Kidney (tissue), 14 donors: ENCODE data around the gene GLCE. TPM values are rescaled to one million over a fixed set of nuclear protein-coding genes. Genes with fewer than 3 reads are reported as not detected.

ENCODE experiments used
- DNase-seq, 5 donors: peaks; one replicate each; pipeline ENCODE4 v3.0.0-alpha.2; 2013 to 2020
- FAIRE-seq: peaks from 2 replicates; lab custom pipeline; 2012; peaks lifted over from hg19 to GRCh38; lab: Jason Lieb, UNC
- H3K27ac ChIP-seq, 2 donors: one replicate each; pipeline ENCODE4 v1.7.0; 2013; ENCODE audit warnings: low read depth in 2 of 2, low read length in 2 of 2, inconsistent platforms in 1 of 2
- H3K27me3 ChIP-seq: one replicate; pipeline ENCODE4 v1.7.1; 2013; ENCODE audit warnings: low read length, inconsistent platforms; ENCODE audit not compliant: control insufficient read depth, insufficient read depth
- H3K36me3 ChIP-seq, 3 donors: one replicate each; pipeline versions ENCODE4 v1.7.0 to v1.7.1; 2013; ENCODE audit warnings: low read length in 3 of 3, control low read depth in 1 of 3, inconsistent platforms in 1 of 3; ENCODE audit not compliant: insufficient read depth in 3 of 3, control insufficient read depth in 2 of 3
- H3K4me1 ChIP-seq, 3 donors: one replicate each; pipeline versions ENCODE4 v1.7.0 to v1.7.1; 2013; ENCODE audit warnings: low read length in 3 of 3, inconsistent platforms in 1 of 3, low read depth in 1 of 3; ENCODE audit not compliant: control insufficient read depth in 2 of 3, insufficient read depth in 2 of 3
- H3K4me3 ChIP-seq, 3 donors: one replicate each; pipeline versions ENCODE4 v1.7.0 to v1.8.1; 2013; ENCODE audit warnings: low read length in 3 of 3, control low read depth in 1 of 3, inconsistent platforms in 1 of 3
- H3K9ac ChIP-seq, 3 donors: one replicate each; pipeline versions ENCODE4 v1.7.0 to v1.7.1; 2013; ENCODE audit warnings: low read length in 3 of 3, control low read depth in 1 of 3, inconsistent platforms in 1 of 3
- H3K9me3 ChIP-seq, 3 donors: one replicate each; pipeline versions ENCODE4 v1.7.0 to v1.7.1; 2013; ENCODE audit warnings: low read length in 3 of 3, control low read depth in 1 of 3, inconsistent platforms in 1 of 3; ENCODE audit not compliant: control insufficient read depth in 2 of 3, insufficient read depth in 1 of 3
- intact Hi-C: fragments of 100-400 bp; cut with DNase I; formaldehyde crosslinking; loops from one replicate; pipeline ENCODE4 v1.11.1; 2022
- polyA plus RNA-seq: library from polyadenylated mRNA; stranded (reverse); fragments of 350-450 nt; fragmentation: Illumina TruSeq; extraction: RNeasy Lipid Tissue Mini Kit (QIAGEN cat#74804); gene quantifications from one replicate; pipeline ENCODE4 v1.2.3, GENCODE V29; 2014; ENCODE audit warnings: low read depth, low replicate concordance; ENCODE audit not compliant: insufficient read depth
- total RNA-seq: library from RNA; stranded (reverse); fragmentation: NEBNext Ultra II Directional; extraction: Animal tissue kit (Norgen Biotek cat#: 25700); gene quantifications from one replicate; pipeline ENCODE4 v1.2.1, GENCODE V29; 2021
- TF ChIP-seq, protein P1 (sequence below): IDR thresholded peaks from 3 replicates; pipeline ENCODE4 v1.5.1; 2012; ENCODE audit warnings: mild to moderate bottlenecking, moderate library complexity, borderline replicate concordance; ENCODE audit not compliant: insufficient read depth; ENCODE audit errors: extremely low read depth
- donor health status: control.
- donor health status: control.
- donor health status: control.
- donor health status: control.
- donor health status: control.
- donor health status: DM: yes; HTN: yes; CAD: no.
- donor health status: Normal renal cell carcinoma (clear cell type).

Gene GLCE
- total and polyA plus RNA-seq, 2 donors from 2014 or later = 14.9 to 18.0 TPM

DNA sequence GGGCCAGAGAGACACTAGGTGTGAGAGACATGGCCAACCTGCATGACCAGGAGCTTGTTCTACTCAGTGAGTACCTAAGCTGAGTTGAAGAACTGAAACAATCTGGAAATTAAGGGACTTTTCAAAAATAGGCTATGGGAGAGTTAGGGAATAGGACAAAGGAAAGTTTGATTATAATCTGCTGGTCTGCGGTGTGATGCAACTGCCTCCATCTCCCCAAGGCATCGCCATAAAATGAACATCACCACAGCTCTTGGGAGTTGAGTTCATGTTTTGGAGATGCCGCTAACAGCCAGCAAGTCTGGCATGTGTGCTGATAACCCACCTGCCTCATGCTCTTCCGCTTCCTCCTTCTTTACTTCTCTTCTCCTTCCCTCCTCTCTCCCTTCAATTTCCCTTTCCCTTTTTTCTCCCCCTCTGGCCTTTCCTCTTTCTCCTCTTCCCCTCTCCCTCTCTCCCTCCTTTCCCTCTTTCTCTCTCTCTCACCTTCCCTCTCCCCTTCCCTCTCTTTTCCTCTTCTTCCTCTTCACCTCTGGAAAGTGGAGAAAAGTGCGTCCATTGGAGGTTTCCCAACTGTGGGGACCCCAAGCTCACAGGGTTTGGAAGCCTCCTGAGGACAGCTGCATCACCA, 39.1 kb upstream of the GLCE start:
- FAIRE-seq = no peak
- H3K27me3 ChIP-seq = no peaks in the 10 kb centered on the region
- intact Hi-C loops = no loop called here

DNA sequence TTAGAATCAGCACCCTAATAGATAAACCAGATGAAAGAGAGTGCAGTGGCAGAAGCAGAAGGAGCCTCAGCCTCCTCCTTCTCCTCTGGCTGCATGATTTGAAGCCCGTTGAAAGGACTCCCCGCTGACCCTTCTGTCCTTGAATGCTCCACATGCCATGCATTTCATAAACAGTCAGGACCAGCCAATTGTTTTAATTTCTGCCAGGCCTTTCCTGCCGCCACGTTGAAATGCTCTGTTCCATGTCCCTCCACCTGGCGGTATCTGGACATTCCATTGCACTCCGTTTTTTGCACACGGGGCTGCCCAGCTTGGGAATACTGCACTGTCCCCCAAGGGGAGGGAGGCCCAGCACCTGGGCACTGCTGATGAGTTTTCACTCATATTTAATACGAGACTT, 35.2 kb upstream of the GLCE start:
- Histone ChIP-seq H3K9me3 (no peaks in the 10 kb centered on the region), H3K27me3 (no peaks in the 10 kb centered on the region), H3K9ac (no peak overlapping the region), H3K4me3 (no peak overlapping the region), H3K27ac (no peak overlapping the region), H3K4me1 (peaks cover 0 to 6% (median 5%) of the 10 kb centered on the region in 3 donors), H3K36me3 (no peaks in the 10 kb centered on the region)
- no peak for FAIRE-seq
- intact Hi-C loops = no loop called here
- peak in 2 of 5 donors; percentile 49 to 57 for DNase-seq
- TF ChIP-seq, protein P1, sequence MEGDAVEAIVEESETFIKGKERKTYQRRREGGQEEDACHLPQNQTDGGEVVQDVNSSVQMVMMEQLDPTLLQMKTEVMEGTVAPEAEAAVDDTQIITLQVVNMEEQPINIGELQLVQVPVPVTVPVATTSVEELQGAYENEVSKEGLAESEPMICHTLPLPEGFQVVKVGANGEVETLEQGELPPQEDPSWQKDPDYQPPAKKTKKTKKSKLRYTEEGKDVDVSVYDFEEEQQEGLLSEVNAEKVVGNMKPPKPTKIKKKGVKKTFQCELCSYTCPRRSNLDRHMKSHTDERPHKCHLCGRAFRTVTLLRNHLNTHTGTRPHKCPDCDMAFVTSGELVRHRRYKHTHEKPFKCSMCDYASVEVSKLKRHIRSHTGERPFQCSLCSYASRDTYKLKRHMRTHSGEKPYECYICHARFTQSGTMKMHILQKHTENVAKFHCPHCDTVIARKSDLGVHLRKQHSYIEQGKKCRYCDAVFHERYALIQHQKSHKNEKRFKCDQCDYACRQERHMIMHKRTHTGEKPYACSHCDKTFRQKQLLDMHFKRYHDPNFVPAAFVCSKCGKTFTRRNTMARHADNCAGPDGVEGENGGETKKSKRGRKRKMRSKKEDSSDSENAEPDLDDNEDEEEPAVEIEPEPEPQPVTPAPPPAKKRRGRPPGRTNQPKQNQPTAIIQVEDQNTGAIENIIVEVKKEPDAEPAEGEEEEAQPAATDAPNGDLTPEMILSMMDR = no peak

More for the DNA sequence above, 39.1 kb upstream of the GLCE start:
- H3K27ac ChIP-seq = no peak overlapping the region
- H3K4me3 ChIP-seq = no peak overlapping the region
- H3K4me1 ChIP-seq = peaks cover 0 to 6% (median 5%) of the 10 kb centered on the region in 3 donors
- no peak overlapping the region for H3K9ac ChIP-seq
- no peak for DNase-seq
- H3K36me3 ChIP-seq = no peaks in the 10 kb centered on the region
- H3K9me3 ChIP-seq = no peaks in the 10 kb centered on the region
- TF ChIP-seq, protein P1 = no peak

- Histone ChIP-seq H3K36me3 (no peaks in the 10 kb centered on the region), H3K27ac (no peak overlapping the region), H3K27me3 (no peaks in the 10 kb centered on the region), H3K9ac (no peak overlapping the region), H3K9me3 (no peaks in the 10 kb centered on the region), H3K4me1 (peaks cover 0 to 6% (median 5%) of the 10 kb centered on the region in 3 donors), H3K4me3 (no peak overlapping the region)
- FAIRE-seq = no peak
- intact Hi-C loops = no loop called here
- DNase-seq = peak in 2 of 5 donors; percentile 50 to 78
- TF ChIP-seq, protein P1 = no peak
Observed at GRCh38 chr15:69126054-69126469, 34.4 kb upstream of the GLCE start.
